GM12875 (cell line): ENCODE results near the gene PLEKHA6.

Experiments used
- H3K4me3 ChIP-seq: one replicate; pipeline ENCODE4 v1.5.1; 2011; ENCODE audit warnings: low read depth, low read length, control low read depth
- CTCF ChIP-seq: IDR thresholded peaks from 2 replicates; pipeline ENCODE4 v1.5.1; 2011; ENCODE audit warnings: low read depth, mild to moderate bottlenecking, control low read depth, inconsistent platforms, low read length, moderate library complexity, borderline replicate concordance; ENCODE audit not compliant: insufficient read depth

The PLEKHA6 gene

DNA sequence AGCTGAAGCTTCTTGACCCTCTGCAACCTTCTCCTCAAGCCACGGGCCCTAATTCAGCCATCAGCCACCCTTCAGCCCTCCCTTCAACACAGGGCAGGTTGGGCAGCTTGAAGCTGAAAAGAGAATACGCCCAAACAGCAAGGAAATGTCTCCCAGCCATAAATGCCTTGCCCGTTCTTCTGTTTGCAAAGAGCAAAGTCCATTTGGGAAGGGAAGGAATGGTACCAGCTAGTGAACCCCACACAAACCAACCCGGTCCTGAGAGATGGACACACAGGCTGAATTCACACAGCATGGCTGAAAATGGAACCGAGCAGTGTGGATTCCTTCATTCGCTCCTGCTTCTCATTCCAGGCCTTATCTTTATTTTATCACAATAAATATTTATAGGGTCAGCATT is 11.5 kb downstream of the PLEKHA6 start:
- TF ChIP-seq CTCF = no peak
- no peak overlapping the region for H3K4me3 ChIP-seq

GRCh38 chr1:204345941-204346645 is 13.6 kb downstream of the PLEKHA6 start:
- H3K4me3 ChIP-seq = no peak overlapping the region
- TF ChIP-seq CTCF = no peak

DNA sequence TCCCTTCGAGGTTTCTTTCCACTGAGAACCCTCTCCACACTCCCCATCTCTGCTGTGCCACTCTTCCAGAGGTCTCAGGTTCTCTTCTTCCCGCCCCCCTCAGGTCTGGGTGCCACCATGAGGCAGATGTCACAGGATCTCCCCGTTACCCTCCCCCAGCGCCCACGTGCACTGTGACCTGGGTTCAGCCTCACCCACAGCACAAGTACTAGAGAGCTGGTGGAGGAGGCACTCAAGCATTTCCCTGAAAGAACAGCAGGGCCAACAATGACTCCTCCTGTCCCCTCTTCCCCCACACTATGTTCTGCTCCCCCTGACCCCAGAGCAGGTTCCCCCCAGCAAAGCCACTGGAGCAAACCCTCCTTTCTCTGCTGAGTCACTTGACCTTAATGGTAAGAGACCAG is 14.3 kb downstream of the PLEKHA6 start:
- no peak for TF ChIP-seq CTCF
- H3K4me3 ChIP-seq = no peak overlapping the region

- no peak for TF ChIP-seq CTCF
- no peak overlapping the region for H3K4me3 ChIP-seq
These were observed 14.9 kb downstream of the PLEKHA6 start for GRCh38 chr1:204344665-204345355.

DNA sequence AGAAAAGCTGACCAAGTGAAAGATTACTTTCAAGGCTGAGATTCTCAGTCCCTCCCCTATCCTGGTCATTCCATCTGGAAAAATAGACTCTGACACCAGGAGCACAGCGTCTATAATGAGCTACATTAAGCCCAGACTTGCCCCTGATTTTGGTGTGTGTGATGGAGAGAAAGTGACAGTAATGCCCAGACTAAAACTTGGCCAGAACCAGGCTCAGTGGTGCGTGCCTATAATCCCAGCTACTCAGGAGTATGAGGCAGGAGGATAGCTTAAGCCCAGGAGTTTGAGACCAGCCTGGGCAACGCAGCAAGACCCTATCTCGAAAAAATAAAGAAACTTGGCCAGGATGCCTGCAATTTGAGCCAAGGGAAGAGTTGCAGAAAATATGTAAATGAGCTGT is 15.9 kb downstream of the PLEKHA6 start:
- TF ChIP-seq CTCF = no peak
- no peak overlapping the region for H3K4me3 ChIP-seq

- TF ChIP-seq CTCF = no peak
- no peak overlapping the region for H3K4me3 ChIP-seq
These were observed 16.5 kb downstream of the PLEKHA6 start for GRCh38 chr1:204343247-204343646.

DNA sequence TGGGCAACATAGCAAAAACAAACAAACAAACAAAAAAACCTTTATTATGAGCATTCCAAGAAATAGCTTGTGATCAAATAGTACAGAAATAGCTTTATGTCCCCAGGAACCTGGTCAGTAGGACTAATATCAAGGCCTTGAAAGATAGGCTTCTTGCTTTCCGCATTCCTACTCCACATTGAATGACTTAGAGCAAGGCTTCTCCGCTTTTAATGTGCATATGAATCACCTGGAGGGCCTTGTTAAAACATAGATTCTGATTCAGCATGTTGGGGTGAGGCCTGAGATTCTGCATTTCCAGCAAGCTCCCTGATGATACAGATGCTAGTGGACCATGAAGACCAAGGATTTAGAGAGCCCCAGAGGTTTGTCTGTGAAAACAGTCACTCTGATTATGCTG is 17.4 kb downstream of the PLEKHA6 start:
- no peak for TF ChIP-seq CTCF
- no peak overlapping the region for H3K4me3 ChIP-seq
